GM12874 (cell line): Measurements from ENCODE around the gene THAP10.

Experiments
- TF ChIP-seq, protein P1 (sequence below): IDR thresholded peaks from 2 replicates; pipeline ENCODE4 v1.5.1; 2011; ENCODE audit warnings: low read depth, mild to moderate bottlenecking, control low read depth, low read length, moderate library complexity; ENCODE audit not compliant: insufficient read depth

Gene THAP10

DNA sequence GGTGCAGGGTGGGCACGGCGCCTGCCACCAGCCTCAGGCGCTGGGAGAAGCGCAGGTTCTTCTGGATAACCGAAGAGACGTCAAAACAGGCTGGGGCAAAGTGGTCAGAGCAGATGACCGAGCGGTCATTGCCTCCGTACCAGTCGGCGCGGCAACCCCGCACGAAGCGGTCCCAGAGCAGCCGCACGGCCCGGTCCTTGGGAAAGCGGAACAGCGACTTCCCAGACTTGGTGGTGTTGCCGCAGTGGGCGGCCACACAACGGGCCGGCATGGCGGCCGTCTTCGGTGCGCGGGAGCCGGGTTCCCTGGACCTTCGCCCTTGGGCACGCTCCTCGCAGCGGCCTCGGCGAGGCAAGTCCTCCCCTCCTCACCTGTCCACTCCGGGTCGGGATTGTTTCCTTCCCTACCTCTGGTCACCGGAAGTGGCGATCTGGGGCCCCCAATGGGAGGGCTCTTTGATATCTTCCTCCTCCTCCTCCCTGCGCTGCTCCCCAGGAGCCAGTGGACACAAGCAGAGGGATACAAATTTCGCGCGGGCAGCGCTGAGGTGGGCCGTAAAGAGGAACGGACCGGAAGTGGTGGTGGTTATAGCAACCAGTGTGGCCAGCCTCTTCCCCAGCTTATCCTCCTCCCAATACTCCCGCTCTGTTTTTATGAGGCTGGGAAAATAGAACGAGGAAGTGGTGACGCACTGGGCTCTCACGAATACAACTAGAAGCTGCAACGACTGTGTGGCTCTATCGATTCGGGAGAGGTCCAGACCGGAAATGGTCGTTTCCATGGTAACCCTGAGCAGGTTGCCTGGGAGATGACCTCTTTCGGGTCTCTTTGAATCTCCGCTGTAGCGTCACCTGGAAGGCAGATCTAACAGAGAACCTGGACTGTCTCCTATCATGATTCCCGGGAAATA is at the start of gene THAP10, which contains the start of gene LRRC49:
TSS of gene THAP10 (minus strand) at position 432 of the 910 bp plus-strand sequence. CDS start at position 271, 161 bp downstream.
TSS of gene LRRC49 (plus strand) at position 825 of the 910 bp plus-strand sequence. CDS start at position 894, 69 bp downstream.
- TF ChIP-seq, protein P1, sequence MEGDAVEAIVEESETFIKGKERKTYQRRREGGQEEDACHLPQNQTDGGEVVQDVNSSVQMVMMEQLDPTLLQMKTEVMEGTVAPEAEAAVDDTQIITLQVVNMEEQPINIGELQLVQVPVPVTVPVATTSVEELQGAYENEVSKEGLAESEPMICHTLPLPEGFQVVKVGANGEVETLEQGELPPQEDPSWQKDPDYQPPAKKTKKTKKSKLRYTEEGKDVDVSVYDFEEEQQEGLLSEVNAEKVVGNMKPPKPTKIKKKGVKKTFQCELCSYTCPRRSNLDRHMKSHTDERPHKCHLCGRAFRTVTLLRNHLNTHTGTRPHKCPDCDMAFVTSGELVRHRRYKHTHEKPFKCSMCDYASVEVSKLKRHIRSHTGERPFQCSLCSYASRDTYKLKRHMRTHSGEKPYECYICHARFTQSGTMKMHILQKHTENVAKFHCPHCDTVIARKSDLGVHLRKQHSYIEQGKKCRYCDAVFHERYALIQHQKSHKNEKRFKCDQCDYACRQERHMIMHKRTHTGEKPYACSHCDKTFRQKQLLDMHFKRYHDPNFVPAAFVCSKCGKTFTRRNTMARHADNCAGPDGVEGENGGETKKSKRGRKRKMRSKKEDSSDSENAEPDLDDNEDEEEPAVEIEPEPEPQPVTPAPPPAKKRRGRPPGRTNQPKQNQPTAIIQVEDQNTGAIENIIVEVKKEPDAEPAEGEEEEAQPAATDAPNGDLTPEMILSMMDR: no peak

- TF ChIP-seq, protein P1: no peak
Observed at GRCh38 chr15:70936326-70936725, 44.1 kb upstream of the THAP10 start.

DNA sequence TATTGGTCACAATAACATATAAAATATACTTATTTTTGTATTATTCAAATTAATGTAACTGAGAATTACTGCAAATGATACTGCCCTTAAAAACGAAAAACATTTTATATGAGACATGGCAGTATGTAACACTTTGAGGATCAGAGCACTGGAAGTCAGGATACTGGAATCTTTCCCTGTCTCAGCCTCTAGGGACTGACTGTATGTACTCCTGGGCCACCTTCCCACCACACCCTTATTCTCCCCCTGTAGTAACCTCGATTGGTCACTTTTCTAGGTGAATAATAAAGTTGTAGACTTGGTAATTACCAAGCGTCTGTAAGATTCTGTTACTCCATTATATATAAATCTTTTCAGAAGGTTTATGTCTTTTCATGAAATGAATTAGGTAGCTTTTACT is 43.4 kb upstream of the THAP10 start:
- TF ChIP-seq, protein P1: no peak

DNA sequence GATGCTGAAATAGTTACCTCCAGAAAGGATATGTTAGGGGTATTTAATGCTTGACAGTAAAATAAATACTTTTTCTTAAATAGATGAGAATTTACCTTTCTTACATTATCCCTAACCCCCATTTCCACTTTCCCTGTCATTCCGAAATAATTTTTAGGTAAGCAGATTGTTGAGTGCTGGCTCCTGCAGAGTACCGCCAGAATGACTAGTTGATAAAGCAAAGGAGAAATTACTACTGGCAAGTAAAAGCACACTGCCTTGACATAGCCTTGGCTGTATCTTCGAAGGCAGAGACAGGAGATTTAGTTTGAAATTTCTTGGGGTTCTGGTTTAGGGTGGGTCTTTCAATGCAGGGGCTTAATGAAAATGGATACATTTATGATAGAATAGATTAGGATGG is 41.2 kb upstream of the THAP10 start:
- TF ChIP-seq, protein P1: no peak

DNA sequence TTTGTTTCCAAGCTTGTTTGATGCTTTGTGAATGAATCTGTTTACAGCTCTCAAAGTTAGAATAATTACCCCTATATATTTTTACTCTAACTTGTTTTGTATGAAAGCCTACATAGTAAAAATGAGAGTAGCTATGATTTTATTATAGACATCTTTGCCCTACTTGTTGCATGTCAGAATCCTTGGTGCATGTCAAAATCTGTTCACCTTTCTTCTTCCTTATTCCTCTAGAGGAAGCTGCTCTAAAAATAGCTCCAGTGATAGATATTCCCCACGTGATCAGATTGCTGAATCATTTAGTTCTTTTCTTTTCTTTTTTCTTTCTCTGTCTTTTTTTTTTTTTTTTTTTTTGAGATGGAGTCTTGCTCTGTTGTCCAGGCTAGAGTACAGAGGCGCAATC is 40.2 kb upstream of the THAP10 start:
- TF ChIP-seq, protein P1: no peak

GRCh38 chr15:70931821-70932220 is 39.6 kb upstream of the THAP10 start:
- TF ChIP-seq, protein P1: no peak

DNA sequence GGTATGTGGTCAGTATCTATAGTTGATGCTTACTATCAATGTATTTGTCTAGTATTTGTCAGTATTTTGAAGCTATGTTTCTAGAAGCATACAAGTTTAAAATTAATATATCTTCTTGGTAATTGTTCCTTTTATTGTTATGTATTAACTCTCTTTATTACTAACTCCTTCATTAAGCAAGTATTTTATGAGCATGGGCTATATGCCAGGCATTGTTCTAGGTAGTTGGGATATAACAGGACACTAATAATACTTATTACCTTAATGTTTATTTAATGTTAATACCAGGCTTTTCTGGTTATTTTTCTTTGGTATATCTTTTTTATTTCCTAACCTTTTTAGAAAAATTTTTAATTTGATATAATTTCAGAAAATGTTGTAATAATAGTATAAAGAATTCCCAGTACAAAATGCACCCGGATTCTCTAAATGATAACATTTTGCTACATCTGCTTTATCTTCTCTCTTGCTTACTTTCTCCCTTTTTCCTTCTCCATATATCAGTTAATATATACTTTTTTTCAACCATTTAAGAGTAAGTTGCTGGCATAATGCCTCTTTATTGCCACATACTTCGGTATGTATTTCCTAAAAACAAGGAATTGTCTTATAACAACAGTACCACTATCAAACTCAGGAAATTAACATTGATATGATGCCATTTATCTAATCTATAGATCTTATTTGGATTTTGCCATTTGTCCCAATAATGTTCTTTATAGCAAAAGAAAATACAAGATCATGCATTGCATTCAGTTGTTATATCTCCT is 31.3 kb upstream of the THAP10 start:
- TF ChIP-seq, protein P1: no peak
